ENCODE data around the gene MRPL14. TPM values are rescaled to one million over a fixed set of nuclear protein-coding genes. Genes with fewer than 3 reads are reported as not detected.

Gene MRPL14
- total and polyA plus RNA-seq, 2 of the 4 experiments (the other 2 are of a cell fraction) = 43.7 to 87.9 TPM

DNA sequence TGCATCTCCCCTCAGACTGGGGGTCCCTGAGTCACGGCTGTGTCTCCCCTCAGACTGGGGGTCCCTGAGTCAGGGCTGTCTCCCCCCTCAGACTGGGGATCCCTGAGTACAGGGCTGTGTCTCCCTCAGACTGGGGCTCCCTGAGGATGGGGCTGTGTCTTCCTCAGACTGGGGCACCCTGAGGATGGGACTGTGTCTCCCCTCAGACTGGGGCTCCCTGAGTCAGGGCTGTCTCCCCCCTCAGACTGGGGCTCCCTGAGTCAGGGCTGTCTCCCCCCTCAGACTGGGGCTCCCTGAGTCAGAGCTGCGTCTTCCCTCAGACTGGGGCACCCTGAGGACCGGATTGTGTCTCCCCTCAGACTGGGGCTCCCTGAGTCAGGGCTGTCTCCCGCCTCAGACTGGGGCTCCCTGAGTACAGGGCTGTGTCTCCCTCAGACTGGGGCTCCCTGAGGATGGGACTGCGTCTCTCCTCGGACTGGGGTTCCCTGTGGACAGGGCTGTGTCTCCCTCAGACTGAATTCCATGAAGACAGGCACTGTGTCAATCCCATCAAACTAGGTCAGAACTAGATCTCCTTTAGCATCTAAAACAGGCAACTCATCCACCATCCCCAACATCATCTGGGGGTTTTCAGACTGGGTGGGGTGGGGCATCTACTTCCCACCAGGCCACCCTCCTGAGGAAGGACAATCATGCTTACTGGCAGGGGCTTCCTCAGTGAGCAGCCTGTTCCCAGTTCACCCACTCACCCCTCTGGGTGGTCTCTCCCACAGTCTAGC lies 60.7 kb downstream of the MRPL14 start:
- dilution Hi-C loops (cut with HindIII; ENCODE audit: low sequenced_read_pairs, unreplicated experiment) (no loop called here), in situ Hi-C loops (cut with MboI; ENCODE audit: low sequenced_read_pairs) (no loop called here), intact Hi-C loops (cut with micrococcal nuclease) (no loop called here)
- Histone ChIP-seq H3K18ac (ENCODE audit: low read depth, low read length) (peak overlapping the region; percentile 89), H3K4me2 (ENCODE audit: low read depth, low read length) (no peak overlapping the region), H3K79me1 (ENCODE audit: low read depth in 1 of 2, low read length in 2 of 2) (peaks cover 0 to 27% of the 10 kb centered on the region in 2 experiments; a peak in 2 of 4 replicates), H4K20me1 (ENCODE audit: insufficient read depth, low read length) (no peaks in the 10 kb centered on the region), H3K4me1 (ENCODE audit: control insufficient read depth, insufficient read depth, low read length) (peaks cover 48% of the 10 kb centered on the region), H4K8ac (ENCODE audit: low read depth in 2 of 2, low read length in 2 of 2) (peak overlapping the region; percentile 83 to 90), H3K4ac (ENCODE audit: low read depth, low read length) (peak overlapping the region; percentile 91), H4K5ac (ENCODE audit: low read depth, low read length) (peak overlapping the region; percentile 76), H3K9me3 (ENCODE audit: control insufficient read depth, insufficient read depth, low read length) (no peaks in the 10 kb centered on the region), H3K9ac (ENCODE audit: low read depth, low read length) (no peak overlapping the region; the same call in 1 of the 2 replicates), H3K36me3 (ENCODE audit: control insufficient read depth, insufficient read depth, low read length) (no peaks in the 10 kb centered on the region), H3K4me3 (ENCODE audit: insufficient read depth, low read depth, low read length) (no peak overlapping the region), H3K27ac (ENCODE audit: insufficient read depth, low read length) (peak overlapping the region; percentile 13; the same call in 1 of the 2 replicates), H4K91ac (ENCODE audit: insufficient read depth, low read depth, low read length) (peak overlapping the region; percentile 93), H2BK20ac (ENCODE audit: low read depth, low read length) (peak overlapping the region; percentile 81), H2AFZ (replicated peaks; ENCODE audit: low read length, poor library complexity) (peak overlapping the region; percentile 83), H3K9me1 (ENCODE audit: insufficient read depth, low read length) (peaks cover 39% of the 10 kb centered on the region), H2BK15ac (ENCODE audit: low read depth, low read length) (peak overlapping the region; percentile 99; the same call in 2 of the 3 replicates), H3K56ac (ENCODE audit: extremely low read depth, insufficient read depth, low read length) (no peak overlapping the region), H2BK120ac (ENCODE audit: low read depth, low read length) (peak overlapping the region; percentile 94), H2BK5ac (ENCODE audit: low read depth, low read length, poor library complexity, severe bottlenecking) (peak overlapping the region; percentile 87), H3K14ac (replicated peaks; ENCODE audit: low read depth, low read length) (peak overlapping the region; percentile 84), H2AK9ac (replicated peaks; ENCODE audit: low read depth, low read length, poor library complexity) (peak overlapping the region; percentile 90), H3K27me3 (ENCODE audit: control insufficient read depth, insufficient read depth, low read length) (no peaks in the 10 kb centered on the region), H2AK5ac (ENCODE audit: low read depth, low read length) (peak overlapping the region; percentile 97), H3K23ac (ENCODE audit: low read depth, low read length) (0 out of 2 replicates have a peak overlapping the region, but pooled peaks have one; percentile 34)
- WGBS, 2 experiments (ENCODE audit: extremely low coverage in 2 of 2, insufficient read length in 1 of 2) = 100% methylated on average over 1 of the region's 6 CpGs; no CpG with 5 or more reads in 1 of the 2 experiments
- ATAC-seq (ENCODE audit: low read depth) (no peak), DNase-seq (no peak)
- ChIA-PET CTCF (interaction anchor here (1.1 kb wide), 1 partner anchor 297 kb away, joined by 4 read pairs; no protein-coding TSS in a partner anchor), POLR2A (ENCODE audit: unreplicated experiment) (no interaction called here)
- TF ChIP-seq CHD1 (IDR thresholded peaks at IDR 0.05; ENCODE audit: low read depth, low read length) (no peak), FOS (IDR thresholded peaks at IDR 0.05; ENCODE audit: low read depth, low read length) (peak; percentile 26; the same call in 1 of the 2 replicates)
- BruUV-seq (replicated peaks) = no TSS peak

All from IMR-90 (cell line).